H9 (cell line): ENCODE measurements around the gene SYT17. TPM values are rescaled to one million over a fixed set of nuclear protein-coding genes. Genes with fewer than 3 reads are reported as not detected.

Experiments
- DNase-seq: peaks from one replicate; pipeline ENCODE4 v3.0.0-alpha.2; 2017
- H2AFZ ChIP-seq: one replicate; pipeline ENCODE4 v1.6.1; 2013; ENCODE audit warnings: mild to moderate bottlenecking, low read length, control low read depth, moderate library complexity
- H2AK5ac ChIP-seq: 2 replicates; pipeline ENCODE4 v1.6.1; 2013; ENCODE audit warnings: low read length, control low read depth, mixed read lengths; ENCODE audit not compliant: insufficient read length
- H2BK120ac ChIP-seq: one replicate; pipeline ENCODE4 v1.6.1; 2013; ENCODE audit warnings: low read depth, mild to moderate bottlenecking, low read length, control low read depth, inconsistent platforms; ENCODE audit not compliant: poor library complexity, severe bottlenecking
- H2BK12ac ChIP-seq: 2 replicates; pipeline ENCODE4 v1.6.1; 2013; ENCODE audit warnings: low read length, control low read depth, mixed read lengths, low read depth; ENCODE audit not compliant: insufficient read length
- H2BK15ac ChIP-seq: 2 replicates; pipeline ENCODE4 v1.6.1; 2013; ENCODE audit warnings: low read depth, low read length, control low read depth
- H2BK20ac ChIP-seq: one replicate; pipeline ENCODE4 v1.6.1; 2013; ENCODE audit warnings: low read depth, mild to moderate bottlenecking, low read length, control low read depth, inconsistent platforms; ENCODE audit not compliant: poor library complexity, severe bottlenecking
- H2BK5ac ChIP-seq: 2 replicates; pipeline ENCODE4 v1.6.1; 2013; ENCODE audit warnings: low read length, control low read depth, mixed read lengths; ENCODE audit not compliant: insufficient read length
- H3K14ac ChIP-seq: 2 replicates; pipeline ENCODE4 v1.6.1; 2013; ENCODE audit warnings: low read length, control low read depth; ENCODE audit not compliant: insufficient read depth
- H3K18ac ChIP-seq: 2 replicates; pipeline ENCODE4 v1.6.1; 2013; ENCODE audit warnings: low read depth, mild to moderate bottlenecking, mixed read lengths, low read length, control low read depth; ENCODE audit not compliant: insufficient read length
- H3K23ac ChIP-seq: 2 replicates; pipeline ENCODE4 v1.6.1; 2013; ENCODE audit warnings: low read length, control low read depth, mixed read lengths, low read depth; ENCODE audit not compliant: insufficient read length
- H3K23me2 ChIP-seq: 2 replicates; pipeline ENCODE4 v1.6.1; 2013; ENCODE audit warnings: low read depth, mild to moderate bottlenecking, mixed read lengths, low read length, control low read depth; ENCODE audit not compliant: insufficient read length, poor library complexity, severe bottlenecking
- H3K27ac ChIP-seq: 2 replicates; pipeline ENCODE4 v1.5.1; 2013; ENCODE audit warnings: low read length, control low read depth, mixed read lengths, low read depth; ENCODE audit not compliant: insufficient read length
- H3K27me3 ChIP-seq: 2 replicates; pipeline ENCODE4 v1.6.1; 2013; ENCODE audit warnings: low read length, control low read depth, inconsistent platforms; ENCODE audit not compliant: insufficient read depth
- H3K4ac ChIP-seq: 2 replicates; pipeline ENCODE4 v1.6.1; 2013; ENCODE audit warnings: low read depth, mild to moderate bottlenecking, control low read depth, inconsistent platforms, low read length, moderate library complexity
- H3K4me1 ChIP-seq: 2 replicates; pipeline ENCODE4 v1.6.1; 2013; ENCODE audit warnings: low read length, control low read depth, inconsistent platforms; ENCODE audit not compliant: insufficient read depth
- H3K4me2 ChIP-seq: 2 replicates; pipeline ENCODE4 v1.6.1; 2013; ENCODE audit warnings: low read length, control low read depth, mixed read lengths; ENCODE audit not compliant: insufficient read length, insufficient read depth
- H3K56ac ChIP-seq: 2 replicates; pipeline ENCODE4 v1.6.1; 2013; ENCODE audit warnings: low read depth, mild to moderate bottlenecking, mixed read lengths, low read length, control low read depth; ENCODE audit not compliant: insufficient read length
- H3K79me1 ChIP-seq: 2 replicates; pipeline ENCODE4 v1.6.1; 2013; ENCODE audit warnings: low read depth, mild to moderate bottlenecking, moderate library complexity, low read length, control low read depth, inconsistent platforms; ENCODE audit not compliant: insufficient read depth, poor library complexity, severe bottlenecking
- H3K79me2 ChIP-seq: 2 replicates; pipeline ENCODE4 v1.6.1; 2013; ENCODE audit warnings: low read length, control low read depth, inconsistent platforms; ENCODE audit not compliant: insufficient read depth
- H3K9ac ChIP-seq: 2 replicates; pipeline ENCODE4 v1.6.1; 2013; ENCODE audit warnings: low read length, control low read depth, mixed read lengths; ENCODE audit not compliant: insufficient read length; ENCODE audit errors: extremely low read depth
- H3K9me3 ChIP-seq: one replicate; pipeline ENCODE4 v1.6.1; 2013; ENCODE audit warnings: low read depth, low read length, inconsistent platforms; ENCODE audit not compliant: control insufficient read depth
- H3T11ph ChIP-seq: one replicate; pipeline ENCODE4 v1.6.1; 2013; ENCODE audit warnings: mild to moderate bottlenecking, low read length, control low read depth, inconsistent platforms
- H4K20me1 ChIP-seq: one replicate; pipeline ENCODE4 v1.6.1; 2013; ENCODE audit not compliant: control insufficient read depth, insufficient read length, insufficient read depth
- H4K5ac ChIP-seq: 2 replicates; pipeline ENCODE4 v1.6.1; 2013; ENCODE audit warnings: low read depth, mild to moderate bottlenecking, mixed read lengths, low read length, control low read depth; ENCODE audit not compliant: insufficient read length
- H4K8ac ChIP-seq: replicated peaks from 2 replicates; pipeline ENCODE4 v1.6.1; 2013; ENCODE audit warnings: low read length, control low read depth, mixed read lengths, low read depth; ENCODE audit not compliant: insufficient read length
- H4K91ac ChIP-seq: 2 replicates; pipeline ENCODE4 v1.6.1; 2013; ENCODE audit warnings: low read depth, mild to moderate bottlenecking, moderate library complexity, mixed read lengths, low read length, control low read depth; ENCODE audit not compliant: insufficient read length
- H3K27ac Mint-ChIP-seq, 3 experiments: 2 replicates in 2 of 3; 3 replicates in 1 of 3; pipeline ENCODE4 v1.8.0; 2020 to 2021; ENCODE audit warnings: mixed read lengths in 3 of 3, mild to moderate bottlenecking in 1 of 3, moderate library complexity in 1 of 3
- H3K27me3 Mint-ChIP-seq: 2 replicates; pipeline ENCODE4 v1.8.0; 2021; ENCODE audit warnings: low read depth, mild to moderate bottlenecking, moderate library complexity, mixed read lengths
- H3K36me3 Mint-ChIP-seq, 3 experiments: 2 replicates in 2 of 3; 3 replicates in 1 of 3; pipeline ENCODE4 v1.8.0; 2020 to 2021; ENCODE audit warnings: low read depth in 3 of 3, mixed read lengths in 3 of 3; ENCODE audit not compliant: insufficient read depth in 1 of 3
- H3K4me1 Mint-ChIP-seq, 2 experiments: 2 replicates each; pipeline ENCODE4 v1.8.0; 2020; ENCODE audit warnings: mixed read lengths in 2 of 2
- H3K4me3 Mint-ChIP-seq, 2 experiments: 2 replicates in 1 of 2; 3 replicates in 1 of 2; pipeline ENCODE4 v1.8.0; 2020 to 2021; ENCODE audit warnings: mild to moderate bottlenecking in 2 of 2, mixed read lengths in 2 of 2, moderate library complexity in 1 of 2
- H3K9me3 Mint-ChIP-seq, 2 experiments: 2 replicates in 1 of 2; 3 replicates in 1 of 2; pipeline ENCODE4 v1.8.0; 2020; ENCODE audit warnings: mild to moderate bottlenecking in 2 of 2, mixed read lengths in 2 of 2, moderate library complexity in 1 of 2
- CTCF ChIP-seq: fragments of 200-600 bp; sonication (generic); conservative IDR thresholded peaks from 3 replicates; pipeline ENCODE4 v1.8.0; 2021; ENCODE audit warnings: antibody characterized with exemption, mild to moderate bottlenecking
- WGBS: extraction: QIAGEN DNeasy Blood & Tissue Kit; methylation state at CpG from one replicate; pipeline ENCODE4 v1.1.7; 2013; ENCODE audit warnings: missing lambda C conversion rate, low lambda C conversion rate, mixed read lengths; ENCODE audit not compliant: insufficient read length; ENCODE audit errors: extremely low coverage; 5-methylcytosine and 5-hydroxymethylcytosine counted together
- total RNA-seq: library from RNA; stranded (reverse); gene quantifications from 2 replicates; pipeline ENCODE4 v1.2.1, GENCODE V29; 2021

The SYT17 gene
- total RNA-seq, 1 experiment from 2014 or later, result 3.0 TPM

- no peak for DNase-seq
- Mint-ChIP-seq H3K9me3 (no peaks in the 10 kb centered on the region), H3K27ac (no peak overlapping the region), H3K36me3 (no peaks in the 10 kb centered on the region), H3K27me3 (peaks cover 30% of the 10 kb centered on the region), H3K4me3 (peak overlapping the region; percentile 75 to 85), H3K4me1 (peaks cover 4 to 6% of the 10 kb centered on the region in 2 experiments)
- Histone ChIP-seq H2BK12ac (no peak overlapping the region), H3K23ac (no peak overlapping the region), H3K4me1 (no peaks in the 10 kb centered on the region), H3K79me2 (no peaks in the 10 kb centered on the region), H2BK20ac (no peak overlapping the region), H4K20me1 (no peaks in the 10 kb centered on the region), H3K9me3 (no peaks in the 10 kb centered on the region), H2BK5ac (no peak overlapping the region), H3K79me1 (no peaks in the 10 kb centered on the region), H3K9ac (no peak overlapping the region), H3K14ac (no peak overlapping the region), H4K8ac (no peak overlapping the region), H2BK120ac (no peak overlapping the region), H3K27me3 (peaks cover 6% of the 10 kb centered on the region; the same call in 1 of the 2 replicates), H3K27ac (no peak overlapping the region), H3K23me2 (peaks cover 12% of the 10 kb centered on the region), H2AFZ (no peak overlapping the region), H3K18ac (no peak overlapping the region), H2AK5ac (no peak overlapping the region), H3K4me2 (peak overlapping the region; percentile 60), H4K5ac (no peak overlapping the region), H3T11ph (no peak overlapping the region), H3K4ac (no peak overlapping the region), H4K91ac (no peak overlapping the region), H2BK15ac (no peak overlapping the region), H3K56ac (no peak overlapping the region)
- no peak for TF ChIP-seq CTCF
- no CpG with 5 or more reads among the region's 68 CpGs for WGBS
These were observed 486 bp downstream of the SYT17 start for GRCh38 chr16:19168371-19169081.
